HepG2 (cell line): ENCODE results near the gene ACSL6. TPM values are rescaled to one million over a fixed set of nuclear protein-coding genes. Genes with fewer than 3 reads are reported as not detected.

ENCODE experiments used
- ARHGAP35 ChIP-seq: sonication (generic); formaldehyde crosslinking; IDR thresholded peaks from 2 replicates; pipeline ENCODE4 v1.9.0; 2022; ENCODE audit warnings: mild to moderate bottlenecking, inconsistent platforms, moderate library complexity, missing genetic modification reagents, borderline replicate concordance
- ARID3A ChIP-seq: IDR thresholded peaks from 2 replicates; pipeline ENCODE4 v1.6.1; 2012; ENCODE audit warnings: low read depth, low read length, improper control_type of control experiment
- FOXM1 ChIP-seq: sonication (generic); formaldehyde crosslinking; IDR thresholded peaks from 2 replicates; pipeline ENCODE4 v1.5.0; 2020; ENCODE audit warnings: missing genetic modification reagents
- HDAC2 ChIP-seq: sonication (generic); formaldehyde crosslinking; IDR thresholded peaks from 2 replicates; pipeline ENCODE4 v1.4.0; 2020; ENCODE audit warnings: missing genetic modification reagents
- MBNL3 ChIP-seq: fragments of 250-450 bp; sonication (Bioruptor Pico); conservative IDR thresholded peaks from 2 replicates; pipeline ENCODE4 v1.8.0; 2022; ENCODE audit warnings: mild to moderate bottlenecking, inconsistent platforms
- PAX8 ChIP-seq: sonication (generic); formaldehyde crosslinking; IDR thresholded peaks from 2 replicates; pipeline ENCODE4 v1.8.0; 2022; ENCODE audit warnings: mild to moderate bottlenecking, missing genetic modification reagents, borderline replicate concordance
- PCBP1 ChIP-seq: fragments of 200-400 bp; formaldehyde crosslinking; IDR thresholded peaks from 2 replicates; pipeline ENCODE4 v1.6.1; 2017; ENCODE audit warnings: mild to moderate bottlenecking, low read depth, low read length, borderline replicate concordance
- REST ChIP-seq, 2 experiments: IDR thresholded peaks; 2 replicates each; pipeline ENCODE4 v1.6.1; 2011 to 2012; ENCODE audit warnings: low read length in 2 of 2, borderline replicate concordance in 1 of 2, low read depth in 1 of 2, mild to moderate bottlenecking in 1 of 2, moderate library complexity in 1 of 2
- SMAD3 ChIP-seq: sonication (generic); formaldehyde crosslinking; IDR thresholded peaks from 2 replicates; pipeline ENCODE4 v1.4.0; 2020; ENCODE audit warnings: missing genetic modification reagents
- SNAI1 ChIP-seq: sonication (generic); formaldehyde crosslinking; IDR thresholded peaks from 2 replicates; pipeline ENCODE4 v1.5.0; 2020; ENCODE audit warnings: mild to moderate bottlenecking, missing genetic modification reagents, borderline replicate concordance
- SP5 ChIP-seq: IDR thresholded peaks from 2 replicates; pipeline ENCODE4 v1.6.1; 2016; ENCODE audit warnings: low read depth, borderline replicate concordance
- SSRP1 ChIP-seq: IDR thresholded peaks from 2 replicates; pipeline ENCODE4 v1.6.1; 2016; ENCODE audit warnings: control low read depth
- SYNCRIP ChIP-seq: fragments of 200-400 bp; formaldehyde crosslinking; IDR thresholded peaks from 2 replicates; pipeline ENCODE4 v1.6.1; 2018; ENCODE audit warnings: mild to moderate bottlenecking, low read depth, low read length; ENCODE audit not compliant: insufficient read depth
- TEF ChIP-seq: sonication (generic); formaldehyde crosslinking; IDR thresholded peaks from 2 replicates; pipeline ENCODE4 v1.5.0; 2020; ENCODE audit warnings: missing genetic modification reagents
- ZNF512 ChIP-seq: sonication (generic); formaldehyde crosslinking; IDR thresholded peaks from 2 replicates; pipeline ENCODE4 v1.4.0; 2020; ENCODE audit warnings: mild to moderate bottlenecking, missing genetic modification reagents
- ZNF543 ChIP-seq: sonication (generic); formaldehyde crosslinking; IDR thresholded peaks from 2 replicates; pipeline ENCODE4 v1.4.0; 2020; ENCODE audit warnings: mild to moderate bottlenecking, missing genetic modification reagents
- ZNF761 ChIP-seq: sonication (generic); formaldehyde crosslinking; conservative IDR thresholded peaks from 2 replicates; pipeline ENCODE4 v1.4.0; 2020; ENCODE audit warnings: mild to moderate bottlenecking, missing genetic modification reagents
- ZSCAN31 ChIP-seq: sonication (generic); formaldehyde crosslinking; IDR thresholded peaks from 2 replicates; pipeline ENCODE4 v1.5.0; 2020; ENCODE audit warnings: low read depth, mild to moderate bottlenecking, missing genetic modification reagents
- ZXDC ChIP-seq: sonication (generic); formaldehyde crosslinking; IDR thresholded peaks from 2 replicates; pipeline ENCODE4 v1.5.0; 2020; ENCODE audit warnings: mild to moderate bottlenecking, missing genetic modification reagents
- polyA plus RNA-seq, 8 experiments: library from polyadenylated mRNA; depleted of rRNA in 3 of 8; stranded (reverse) in 7 of 8; unstranded in 1 of 8; fragments of >200 nt; fragmentation: Illumina TruSeq in 4 of 8; extraction: Trizol in 4 of 8; gene quantifications; 2 replicates each; pipeline versions ENCODE4 v1.2.1 to v1.2.3, GENCODE V29; 2011 to 2016; ENCODE audit warnings: low read depth in 4 of 8, missing spikeins in 1 of 8, mixed read lengths in 1 of 8; ENCODE audit not compliant: insufficient read depth in 1 of 8
- total RNA-seq, 5 experiments: library from RNA; depleted of rRNA; stranded (reverse); fragments of >200 nt; fragmentation: Illumina TruSeq; extraction: Trizol; gene quantifications; 2 replicates each; pipeline ENCODE4 v1.2.3, GENCODE V29; 2016; ENCODE audit warnings: low read depth in 1 of 5

The ACSL6 gene
- total and polyA plus RNA-seq, 2 of the 13 experiments (the other 11 are each of a cell fraction or from before 2014, with no cell fraction given), result 3.7 to 3.8 TPM

- no peak for TF ChIP-seq PAX8
- no peak for TF ChIP-seq SP5 (CRISPR knock-in tag)
- TF ChIP-seq PCBP1, result no peak
- TF ChIP-seq ARHGAP35 (CRISPR knock-in tag), result peak; percentile 86; the same call in 1 of the 2 replicates
- TF ChIP-seq REST (IDR thresholded peaks at IDR 0.05; ENCODE audit: borderline replicate concordance in 1 of 2, low read depth in 1 of 2, low read length in 2 of 2), result peak; percentile 98
- peak; percentile 77 for TF ChIP-seq TEF (CRISPR knock-in tag)
- TF ChIP-seq SYNCRIP, result no peak
- no peak for TF ChIP-seq ARID3A
- TF ChIP-seq ZXDC, result no peak
- TF ChIP-seq FOXM1 (CRISPR knock-in tag), result no peak
- TF ChIP-seq SSRP1 (CRISPR knock-in tag), result no peak
- no peak for TF ChIP-seq ZNF512 (CRISPR knock-in tag)
- no peak for TF ChIP-seq ZNF761 (CRISPR knock-in tag)
- no peak for TF ChIP-seq MBNL3
- peak; percentile 80 for TF ChIP-seq HDAC2
- 0 out of 2 replicates have a peak, but pooled peaks have one; percentile 14 for TF ChIP-seq ZNF543 (CRISPR knock-in tag)
- TF ChIP-seq SNAI1 (CRISPR knock-in tag), result no peak
- no peak for TF ChIP-seq ZSCAN31 (CRISPR knock-in tag)
- TF ChIP-seq SMAD3 (CRISPR knock-in tag), result peak; percentile 91; the same call in 1 of the 2 replicates
Observed at GRCh38 chr5:132012371-132013005, 1.0 kb upstream of the ACSL6 start (continued).
